Mammary epithelial cell (primary cell): ENCODE measurements around the gene CEL.
"Not testable (repeated sequence)": the region's sequence is repeated elsewhere in the genome, so short reads cannot be mapped to it uniquely, and the experiment has no call there.

Source experiments
- CTCF ChIP-seq, 2 donors: IDR thresholded peaks in 1 of 2; conservative IDR thresholded peaks in 1 of 2; 2 replicates each; pipeline ENCODE4 v1.5.1; 2011 to 2012; ENCODE audit warnings: inconsistent platforms in 2 of 2, low read length in 2 of 2, mild to moderate bottlenecking in 2 of 2, control low read depth in 1 of 2, low read depth in 1 of 2; ENCODE audit not compliant: insufficient read depth in 1 of 2; ENCODE audit errors: extremely low read depth in 1 of 2
- EZH2 ChIP-seq: IDR thresholded peaks from 2 replicates; pipeline ENCODE4 v1.6.1; 2012; ENCODE audit warnings: low read length, inconsistent platforms, borderline replicate concordance

GRCh38 chr9:133062569-133062968, 788 bp downstream of the CEL start:
- TF ChIP-seq CTCF (conservative IDR thresholded peaks at IDR 0.05 in 1 of 2, IDR thresholded peaks at IDR 0.05 in 1 of 2; ENCODE audit: extremely low read depth in 1 of 2, insufficient read depth in 1 of 2, low read depth in 1 of 2, low read length in 2 of 2); EZH2: not testable (repeated sequence)
